ENCODE data around the gene PRIMPOL.
"Not testable (repeated sequence)": the region's sequence is repeated elsewhere in the genome, so short reads cannot be mapped to it uniquely, and the experiment has no call there.

PRIMPOL gene

DNA sequence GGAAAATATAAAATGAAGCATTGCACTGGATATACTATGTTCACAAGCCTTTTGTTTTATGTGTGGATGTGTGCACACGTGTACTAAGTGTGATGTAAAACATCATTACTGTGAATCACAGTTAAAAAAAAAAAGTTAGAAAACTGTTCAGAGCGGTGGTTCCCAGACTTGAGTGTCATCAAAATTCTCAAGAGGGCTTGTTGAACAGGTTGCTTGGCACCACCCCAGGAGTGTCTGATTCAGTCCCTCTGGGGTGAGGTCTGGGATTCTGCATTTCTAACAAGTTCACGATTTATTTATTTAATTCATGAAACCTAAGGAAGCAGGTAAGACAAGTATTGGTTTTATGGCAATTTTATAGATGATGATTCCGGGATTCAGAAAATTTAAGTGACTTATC, 82.6 kb downstream of the PRIMPOL start:
- Histone ChIP-seq H3K9me3 (ENCODE audit: control insufficient read depth, insufficient read depth, low read length) (no peaks in the 10 kb centered on the region), H3K79me2 (ENCODE audit: control insufficient read depth, low read length) (peaks cover 73% of the 10 kb centered on the region), H4K20me1 (ENCODE audit: control insufficient read depth, insufficient read depth, low read depth, low read length) (peaks cover 18% of the 10 kb centered on the region; the same call in 1 of the 2 replicates), H3K4me3 (ENCODE audit: low read length) (peak overlapping the region; percentile 82), H3K9me2 (replicated peaks; ENCODE audit: control insufficient read depth, low read length) (no peaks in the 10 kb centered on the region), H3K4me1 (ENCODE audit: control insufficient read depth, low read length) (peaks cover 48% of the 10 kb centered on the region), H3K4me2 (ENCODE audit: low read length) (peak overlapping the region; percentile 83), H3F3A (ENCODE audit: control insufficient read depth, insufficient read depth) (no peaks in the 10 kb centered on the region), H3K27me3 (ENCODE audit: control insufficient read depth, low read length) (no peaks in the 10 kb centered on the region), H3K36me3 (ENCODE audit: control insufficient read depth, low read length) (peaks cover 64% of the 10 kb centered on the region), H3K27ac (ENCODE audit: low read depth, low read length) (no peak overlapping the region)
- TF ChIP-seq, protein P1, sequence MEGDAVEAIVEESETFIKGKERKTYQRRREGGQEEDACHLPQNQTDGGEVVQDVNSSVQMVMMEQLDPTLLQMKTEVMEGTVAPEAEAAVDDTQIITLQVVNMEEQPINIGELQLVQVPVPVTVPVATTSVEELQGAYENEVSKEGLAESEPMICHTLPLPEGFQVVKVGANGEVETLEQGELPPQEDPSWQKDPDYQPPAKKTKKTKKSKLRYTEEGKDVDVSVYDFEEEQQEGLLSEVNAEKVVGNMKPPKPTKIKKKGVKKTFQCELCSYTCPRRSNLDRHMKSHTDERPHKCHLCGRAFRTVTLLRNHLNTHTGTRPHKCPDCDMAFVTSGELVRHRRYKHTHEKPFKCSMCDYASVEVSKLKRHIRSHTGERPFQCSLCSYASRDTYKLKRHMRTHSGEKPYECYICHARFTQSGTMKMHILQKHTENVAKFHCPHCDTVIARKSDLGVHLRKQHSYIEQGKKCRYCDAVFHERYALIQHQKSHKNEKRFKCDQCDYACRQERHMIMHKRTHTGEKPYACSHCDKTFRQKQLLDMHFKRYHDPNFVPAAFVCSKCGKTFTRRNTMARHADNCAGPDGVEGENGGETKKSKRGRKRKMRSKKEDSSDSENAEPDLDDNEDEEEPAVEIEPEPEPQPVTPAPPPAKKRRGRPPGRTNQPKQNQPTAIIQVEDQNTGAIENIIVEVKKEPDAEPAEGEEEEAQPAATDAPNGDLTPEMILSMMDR (IDR thresholded peaks at IDR 0.05; ENCODE audit: low read depth, low read length, poor library complexity, severe bottlenecking), result no peak
- no peak for TF ChIP-seq EZH2phosphoT487 (IDR thresholded peaks at IDR 0.05; ENCODE audit: borderline replicate concordance, low read length)

DNA sequence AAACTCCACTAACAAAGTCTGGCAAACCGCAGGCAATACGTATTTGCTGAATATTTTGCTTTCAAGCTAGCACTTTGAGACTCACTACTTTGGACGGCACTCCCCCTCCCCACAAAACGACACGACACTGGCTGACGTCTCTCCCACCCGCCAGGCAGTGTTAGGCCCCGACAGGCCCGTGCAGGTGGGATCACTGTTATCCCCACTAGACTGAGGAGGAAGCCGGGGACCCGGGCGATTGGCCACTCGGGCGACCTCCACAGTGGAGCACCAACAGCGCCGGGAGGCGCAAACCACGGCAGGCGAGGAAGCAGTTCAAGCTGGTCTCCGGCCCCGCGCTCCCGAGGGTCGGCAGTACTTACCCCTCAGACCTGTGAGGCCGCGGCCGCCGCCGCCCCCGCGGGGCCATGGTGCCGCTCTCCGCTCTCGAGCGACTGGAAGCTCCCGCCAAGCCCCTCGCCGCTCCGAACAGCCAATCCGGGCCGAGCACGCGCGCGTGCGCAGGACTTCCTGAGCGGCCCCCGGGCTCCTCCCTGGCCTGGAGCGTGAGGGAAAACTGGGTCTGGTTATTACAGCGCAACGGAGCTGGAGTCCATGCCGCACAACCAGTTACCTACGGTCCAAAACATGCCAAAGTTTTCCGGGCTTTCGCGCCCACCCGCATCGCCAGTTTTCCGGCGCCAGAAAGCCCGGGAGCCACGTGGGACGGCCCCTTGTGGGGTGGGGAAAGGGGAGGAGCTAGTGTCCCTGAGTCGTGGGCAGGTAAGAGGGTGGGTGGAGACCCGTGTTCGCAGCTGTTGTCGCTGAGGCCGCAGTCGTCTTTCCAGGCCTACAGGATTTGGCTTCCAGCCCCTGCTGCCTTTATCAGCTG, 84.4 kb downstream of the PRIMPOL start, which contains the start of gene CENPU:
CENPU (minus strand) TSS at position 443 of the 871 bp plus-strand sequence; CDS start at position 409, 34 bp downstream.
- TF ChIP-seq, protein P1 (IDR thresholded peaks at IDR 0.05; ENCODE audit: low read depth, low read length, poor library complexity, severe bottlenecking), result no peak
- TF ChIP-seq EZH2phosphoT487 (IDR thresholded peaks at IDR 0.05; ENCODE audit: borderline replicate concordance, low read length), result no peak
- Histone ChIP-seq H4K20me1 (ENCODE audit: control insufficient read depth, insufficient read depth, low read depth, low read length) (peaks cover 16% of the 10 kb centered on the region; the same call in 1 of the 2 replicates), H3K4me3 (ENCODE audit: low read length) (peak within 1 kb of the TSS; percentile 82), H3K27me3 (ENCODE audit: control insufficient read depth, low read length) (no peaks in the 10 kb centered on the region), H3K36me3 (ENCODE audit: control insufficient read depth, low read length) (peaks cover 46% of the 10 kb centered on the region), H3K4me2 (ENCODE audit: low read length) (peak within 1 kb of the TSS; percentile 85), H3K4me1 (ENCODE audit: control insufficient read depth, low read length) (peaks cover 32% of the 10 kb centered on the region), H3K9me3 (ENCODE audit: control insufficient read depth, insufficient read depth, low read length) (no peaks in the 10 kb centered on the region), H3K9me2 (replicated peaks; ENCODE audit: control insufficient read depth, low read length) (no peaks in the 10 kb centered on the region), H3F3A (ENCODE audit: control insufficient read depth, insufficient read depth) (no peaks in the 10 kb centered on the region), H3K27ac (ENCODE audit: low read depth, low read length) (peak within 1 kb of the TSS; percentile 67), H3K79me2 (ENCODE audit: control insufficient read depth, low read length) (peaks cover 56% of the 10 kb centered on the region)

DNA sequence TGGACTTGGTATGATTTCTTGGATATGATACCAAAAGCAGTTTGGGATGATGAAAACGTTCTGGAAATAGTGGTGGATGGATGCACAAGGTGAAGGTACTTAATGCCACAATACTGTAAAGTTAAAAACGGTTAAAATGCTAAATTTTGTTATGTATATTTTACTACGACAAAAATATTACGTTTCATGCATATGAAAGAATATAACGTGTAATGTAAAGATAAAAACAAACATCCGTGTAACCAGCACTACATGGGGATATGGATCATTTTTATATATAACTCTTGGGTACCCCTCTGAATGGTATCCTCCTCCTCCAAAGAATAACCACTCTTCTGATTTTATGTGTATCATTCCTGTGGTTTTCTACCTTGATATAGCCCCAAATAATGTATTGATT, 85.2 kb downstream of the PRIMPOL start:
- Histone ChIP-seq H3K9me2 (replicated peaks; ENCODE audit: control insufficient read depth, low read length) (no peaks in the 10 kb centered on the region), H3K4me3 (ENCODE audit: low read length) (peak overlapping the region; percentile 82), H3K27ac (ENCODE audit: low read depth, low read length) (peak overlapping the region; percentile 16; the same call in 1 of the 2 replicates), H3K9me3 (ENCODE audit: control insufficient read depth, insufficient read depth, low read length) (no peaks in the 10 kb centered on the region), H3F3A (ENCODE audit: control insufficient read depth, insufficient read depth) (no peaks in the 10 kb centered on the region), H3K79me2 (ENCODE audit: control insufficient read depth, low read length) (peaks cover 47% of the 10 kb centered on the region), H3K36me3 (ENCODE audit: control insufficient read depth, low read length) (peaks cover 38% of the 10 kb centered on the region), H4K20me1 (ENCODE audit: control insufficient read depth, insufficient read depth, low read depth, low read length) (peaks cover 16% of the 10 kb centered on the region; the same call in 1 of the 2 replicates), H3K4me1 (ENCODE audit: control insufficient read depth, low read length) (peaks cover 32% of the 10 kb centered on the region), H3K27me3 (ENCODE audit: control insufficient read depth, low read length) (no peaks in the 10 kb centered on the region), H3K4me2 (ENCODE audit: low read length) (peak overlapping the region; percentile 85)
- TF ChIP-seq, protein P1 (IDR thresholded peaks at IDR 0.05; ENCODE audit: low read depth, low read length, poor library complexity, severe bottlenecking), result no peak
- no peak for TF ChIP-seq EZH2phosphoT487 (IDR thresholded peaks at IDR 0.05; ENCODE audit: borderline replicate concordance, low read length)

DNA sequence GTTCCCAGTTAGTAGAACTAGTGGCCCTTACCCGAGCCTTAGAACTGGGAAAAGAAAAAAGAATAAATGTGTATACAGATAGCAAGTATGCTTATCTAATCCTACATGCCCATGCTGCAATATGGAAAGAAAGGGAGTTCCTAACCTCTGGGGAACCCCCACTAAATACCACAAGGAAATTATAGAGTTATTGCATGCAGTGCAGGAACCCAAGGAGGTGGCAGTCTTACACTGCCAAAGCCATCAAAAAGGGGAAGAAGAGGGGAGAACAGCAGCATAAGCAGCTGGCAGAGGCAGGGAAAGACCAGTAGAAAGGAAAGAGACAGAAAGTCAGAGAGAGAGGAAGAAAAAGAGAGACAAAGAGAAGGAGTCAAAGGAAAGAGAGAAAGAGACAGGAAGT, 90.0 kb downstream of the PRIMPOL start:
- H3K9me3 ChIP-seq (ENCODE audit: control insufficient read depth, insufficient read depth, low read length); H3F3A ChIP-seq (ENCODE audit: control insufficient read depth, insufficient read depth); H3K27me3 ChIP-seq (ENCODE audit: control insufficient read depth, low read length); H3K27ac ChIP-seq (ENCODE audit: low read depth, low read length); H3K9me2 ChIP-seq (replicated peaks; ENCODE audit: control insufficient read depth, low read length); H3K36me3 ChIP-seq (ENCODE audit: control insufficient read depth, low read length); H3K79me2 ChIP-seq (ENCODE audit: control insufficient read depth, low read length); H4K20me1 ChIP-seq (ENCODE audit: control insufficient read depth, insufficient read depth, low read depth, low read length); H3K4me2 ChIP-seq (ENCODE audit: low read length); H3K4me3 ChIP-seq (ENCODE audit: low read length): not testable (repeated sequence)
- peaks cover 15% of the 10 kb centered on the region for H3K4me1 ChIP-seq (ENCODE audit: control insufficient read depth, low read length)

All from DOHH2 (cell line).